Right renal cortex interstitium (tissue), 3 donors: ENCODE measurements around the gene FBLN2. TPM values are rescaled to one million over a fixed set of nuclear protein-coding genes. Genes with fewer than 3 reads are reported as not detected.

Experiments
- DNase-seq, 3 donors: peaks; one replicate each; pipeline ENCODE4 v3.0.0-alpha.2; 2013; ENCODE audit warnings: low read depth in 3 of 3, low spot score in 2 of 3
- polyA plus RNA-seq, 3 donors: library from polyadenylated mRNA; unstranded; fragments of 120-200 nt; gene quantifications; one replicate each; pipeline ENCODE4 v1.2.1, GENCODE V29; 2013; ENCODE audit not compliant: insufficient read length in 3 of 3

Gene FBLN2
- polyA plus RNA-seq, 3 donors, result 21.2 to 24.2 (median 22.9) TPM

- DNase-seq, result peak in 1 of 3 donors; percentile 47
Observed at GRCh38 chr3:13655061-13655913, 106.4 kb downstream of the FBLN2 start.

- no peak for DNase-seq
Observed at GRCh38 chr3:13656584-13657301, 107.8 kb downstream of the FBLN2 start.

- no peak for DNase-seq
Observed at GRCh38 chr3:13657660-13658435, 108.9 kb downstream of the FBLN2 start.

DNA sequence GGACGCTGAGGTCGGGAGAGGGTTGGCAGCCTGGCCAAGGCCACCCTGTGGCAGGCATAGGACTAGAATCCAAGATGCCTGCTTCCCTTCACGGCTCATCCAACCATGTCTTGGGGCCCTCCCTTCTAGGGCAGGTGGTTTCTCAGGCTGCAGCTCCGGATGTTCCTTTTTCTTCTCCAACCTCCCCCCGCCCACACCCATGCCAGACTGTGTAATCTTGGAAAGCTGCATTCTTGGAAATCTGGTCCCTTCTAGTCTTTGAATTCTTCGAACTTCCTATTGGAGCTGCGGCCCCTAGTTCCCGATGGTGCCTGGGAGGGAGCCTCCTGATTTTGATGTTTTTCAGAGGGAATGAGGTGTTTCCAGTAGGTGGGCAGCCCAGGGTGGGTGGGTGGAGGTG is 109.8 kb downstream of the FBLN2 start:
- no peak for DNase-seq

GRCh38 chr3:13659221-13659969 is 110.5 kb downstream of the FBLN2 start:
- DNase-seq, result no peak

DNA sequence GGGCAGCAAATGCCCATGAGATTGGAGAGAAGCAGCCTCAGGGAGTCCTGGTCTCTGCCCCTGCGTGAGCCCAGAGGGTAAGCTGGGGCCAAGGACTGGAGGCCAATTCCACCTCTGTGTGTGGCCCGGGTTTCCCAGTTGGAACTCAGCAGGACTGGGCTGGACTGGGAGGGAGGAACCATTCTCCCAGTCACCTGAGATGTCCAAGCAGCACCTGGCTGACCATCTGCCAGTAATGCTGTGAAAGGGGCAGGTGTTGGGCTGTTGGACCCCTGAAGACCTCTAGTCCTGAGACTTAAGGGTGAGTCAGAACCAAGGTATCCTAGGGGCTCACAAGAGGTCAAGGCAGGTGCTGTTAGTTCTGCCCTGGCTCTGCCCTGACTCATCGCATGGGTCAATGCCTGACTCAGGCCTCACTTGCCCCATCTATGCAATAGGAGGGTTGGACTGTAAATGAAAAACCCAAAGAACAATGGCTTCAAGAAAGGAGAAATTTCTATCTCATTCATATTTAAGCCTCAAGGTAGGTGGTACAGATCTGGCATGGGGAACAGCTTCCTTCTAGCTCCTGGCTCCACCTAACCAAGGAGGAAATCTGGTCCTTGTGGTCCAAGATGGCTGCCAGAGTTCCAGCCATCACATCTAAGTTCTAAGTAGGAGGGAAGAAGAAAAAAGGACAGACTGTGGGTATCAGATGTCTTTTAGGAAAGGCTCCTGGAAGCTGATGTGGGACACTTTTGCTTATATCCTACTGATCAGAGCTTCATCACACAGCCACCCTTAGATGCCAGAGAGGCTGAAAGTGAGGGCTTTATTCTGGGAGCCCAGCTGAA is 111.3 kb downstream of the FBLN2 start:
- DNase-seq, result no peak

GRCh38 chr3:13661121-13661520 is 112.2 kb downstream of the FBLN2 start:
- DNase-seq, result no peak

DNA sequence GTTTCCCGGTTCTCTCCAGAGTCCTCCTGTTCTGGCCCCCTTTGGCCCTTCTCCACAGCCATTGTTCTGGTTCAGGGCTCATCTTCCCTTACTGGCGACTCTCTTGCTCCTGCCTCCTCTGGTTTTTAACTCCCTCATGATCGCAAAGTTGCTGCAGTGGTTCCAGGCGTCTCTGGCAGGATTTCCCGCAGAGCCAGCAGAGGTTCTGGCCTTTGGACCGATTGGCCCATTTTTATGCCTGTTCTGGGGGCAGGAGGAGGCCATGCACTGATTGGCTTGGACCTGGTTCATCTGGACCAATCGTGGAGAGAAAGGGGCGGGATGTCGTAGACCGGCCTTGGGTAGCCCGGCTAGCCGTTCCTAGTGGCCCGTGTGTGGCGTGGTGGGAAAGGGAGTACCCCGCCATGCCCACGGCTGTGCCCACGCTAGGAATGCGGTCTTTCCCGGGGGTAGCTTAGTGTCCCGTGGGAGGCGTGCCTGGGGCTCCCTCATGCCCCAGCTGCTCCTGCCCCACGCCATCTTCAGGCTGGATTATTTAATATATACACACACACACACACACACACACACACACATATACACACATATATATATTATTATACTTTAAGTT is 113.4 kb downstream of the FBLN2 start:
- no peak for DNase-seq

DNA sequence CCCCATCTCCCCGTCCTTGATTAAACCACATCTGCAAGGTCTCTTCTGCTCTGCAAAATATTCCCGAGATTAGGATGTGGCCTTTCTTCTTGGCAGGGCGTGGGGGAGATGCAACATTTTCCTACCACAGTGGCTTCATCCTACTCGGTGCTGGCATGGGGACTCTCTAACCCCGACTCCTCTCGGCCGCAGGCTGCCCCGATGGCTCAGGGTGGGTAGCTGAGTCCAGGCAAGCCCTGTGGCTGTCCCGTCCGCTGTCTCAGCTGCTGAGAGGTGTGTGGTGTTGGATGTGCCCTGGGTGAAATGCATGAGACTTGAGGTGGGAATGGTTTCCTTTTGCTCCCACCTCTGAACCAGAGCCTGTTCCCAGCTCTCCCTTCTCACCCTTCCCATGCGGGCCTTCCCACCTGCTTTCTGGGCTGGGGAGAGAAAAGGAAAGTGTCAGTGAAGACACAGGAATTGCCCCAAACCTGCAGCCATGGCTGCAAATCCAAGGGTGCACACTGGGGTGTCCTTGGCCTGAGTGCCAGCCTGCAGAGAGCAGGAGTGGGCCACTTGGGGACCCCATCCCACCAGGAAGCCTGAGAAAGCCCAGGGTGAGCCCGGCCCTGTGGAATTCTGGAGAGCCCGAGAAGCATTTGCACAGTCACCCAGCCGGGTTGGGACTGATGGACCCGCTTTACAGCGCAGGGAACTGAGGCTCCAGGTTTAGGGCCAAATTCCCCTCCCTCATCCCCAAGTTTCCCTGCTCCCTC is 115.0 kb downstream of the FBLN2 start:
- no peak for DNase-seq

DNA sequence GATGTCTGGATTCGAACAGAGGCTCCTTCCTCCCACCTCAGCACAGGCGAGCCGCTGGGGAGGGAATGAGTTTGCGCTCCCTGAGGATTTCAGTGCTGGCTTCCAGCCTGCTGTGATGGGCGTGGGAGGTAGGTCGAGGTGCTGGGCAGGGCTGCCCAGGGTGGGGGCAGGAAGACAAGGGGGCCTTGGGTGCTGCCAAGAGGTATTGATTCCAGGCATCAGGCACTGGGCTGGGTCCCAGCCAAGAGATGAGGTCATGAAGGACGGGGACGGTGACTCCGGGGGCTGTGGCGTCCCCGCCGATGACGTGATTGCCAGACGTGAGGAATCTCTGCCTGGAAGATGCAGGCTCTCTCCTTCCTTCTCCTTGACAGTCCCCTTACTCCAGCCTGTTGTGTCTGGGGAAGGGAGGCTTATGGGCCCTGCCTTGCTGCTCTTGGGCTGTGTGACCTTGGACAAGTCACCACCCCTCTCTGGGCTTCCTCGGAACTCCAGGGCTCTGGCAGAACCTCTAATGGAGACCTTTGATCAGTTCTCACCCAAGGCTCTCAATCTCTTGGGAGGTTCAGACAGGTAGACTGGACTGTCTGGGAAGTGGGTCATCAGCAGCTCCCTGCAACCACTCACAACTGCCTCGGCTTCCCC is 116.8 kb downstream of the FBLN2 start:
- DNase-seq, result no peak

GRCh38 chr3:13666227-13666619 is 117.3 kb downstream of the FBLN2 start:
- DNase-seq, result no peak

DNA sequence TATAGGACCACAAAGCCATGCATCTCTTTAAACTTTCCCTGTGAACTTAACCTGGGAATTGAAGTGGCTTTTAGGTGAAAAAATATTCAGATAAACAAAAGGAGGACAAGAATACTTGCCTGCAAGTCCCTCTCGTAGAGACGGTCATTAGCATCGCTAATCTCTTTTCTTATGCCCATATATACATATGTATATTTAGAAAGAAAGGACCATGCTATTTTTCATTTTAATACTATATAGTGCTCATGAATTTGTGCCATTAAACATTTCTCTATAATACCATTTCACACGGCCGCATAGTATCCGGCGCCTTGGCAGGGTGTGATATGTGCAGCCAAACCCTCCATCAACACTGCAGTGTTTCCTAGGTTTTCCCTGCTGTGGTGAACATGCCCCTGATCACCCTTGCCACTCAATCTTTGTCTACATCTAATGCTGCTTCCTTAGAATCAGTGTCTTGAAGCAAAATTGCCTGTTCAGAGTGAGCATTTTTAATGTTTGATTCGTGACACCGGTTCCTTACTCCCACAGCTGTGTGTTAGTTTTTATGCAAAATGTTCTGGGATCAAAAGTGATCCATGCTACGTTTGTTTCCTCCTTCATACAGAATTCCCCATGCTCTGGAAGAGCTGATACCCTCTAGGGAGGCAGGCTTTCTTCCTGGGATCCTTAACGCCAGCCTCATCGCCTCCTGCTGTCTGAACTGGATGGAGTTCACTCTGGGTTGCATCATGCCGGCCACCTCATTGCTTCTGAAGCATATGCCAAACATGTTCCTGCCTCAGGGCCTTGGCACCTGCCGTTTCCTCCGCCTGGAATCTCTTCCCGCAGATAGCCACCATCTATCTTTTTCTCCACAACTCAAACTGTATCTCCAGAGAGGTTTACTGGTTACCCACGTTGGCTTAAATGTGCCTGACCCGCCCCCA is 118.1 kb downstream of the FBLN2 start:
- no peak for DNase-seq

GRCh38 chr3:13668136-13668535 is 119.2 kb downstream of the FBLN2 start:
- no peak for DNase-seq

DNA sequence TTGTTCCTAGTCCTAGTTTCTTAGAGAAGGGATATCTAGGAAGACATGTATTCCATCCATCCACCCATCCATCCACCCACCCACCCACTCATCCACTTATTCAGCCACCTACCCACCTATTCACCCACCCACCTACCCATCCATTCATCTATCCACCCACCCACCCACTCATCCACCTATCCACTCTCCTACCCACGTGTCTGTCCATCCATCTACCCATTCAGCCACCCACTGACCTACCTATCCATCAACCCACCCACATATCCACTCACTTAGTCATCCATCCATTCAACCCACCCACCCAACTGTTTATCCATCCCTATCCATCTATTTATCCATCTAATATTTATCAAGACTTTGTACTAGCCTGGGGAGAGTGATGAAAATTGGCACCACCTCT is 120.5 kb downstream of the FBLN2 start:
- DNase-seq, result no peak

DNA sequence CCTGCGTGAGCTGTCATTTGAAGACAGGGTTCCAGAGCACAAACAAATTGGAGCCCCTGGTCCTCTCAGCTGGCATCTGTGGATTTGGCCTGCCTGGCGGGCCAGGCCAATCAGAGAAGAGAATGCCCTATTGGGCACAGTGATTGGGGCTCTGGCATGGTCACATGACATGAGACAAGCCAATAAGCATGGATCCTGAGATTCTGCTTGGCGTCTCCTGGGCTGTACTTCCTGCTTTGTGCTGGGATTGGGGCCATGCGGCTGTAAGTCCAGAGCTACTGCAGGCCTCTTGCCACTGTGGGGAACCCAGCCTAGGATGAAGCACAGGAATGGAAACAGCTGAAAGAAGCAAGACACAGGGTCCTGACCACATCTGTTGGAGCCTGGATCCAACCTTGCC is 121.4 kb downstream of the FBLN2 start:
- DNase-seq, result no peak

GRCh38 chr3:13671482-13672233 is 122.7 kb downstream of the FBLN2 start:
- no peak for DNase-seq
